Stimulated activated CD4-positive, alpha-beta T cell treated with anti-CD3 and anti-CD28 coated beads, Interleukin-15, amount 100 ng/mL, for 1 hour (primary cell): ENCODE measurements around the gene CFAP45.
"Not testable (repeated sequence)": the region's sequence is repeated elsewhere in the genome, so short reads cannot be mapped to it uniquely, and the experiment has no call there.

Source experiments
- DNase-seq, 2 donors: peaks; one replicate each; pipeline ENCODE4 v3.0.0-alpha.2; 2020; ENCODE audit warnings: low read depth in 1 of 2, low spot score in 1 of 2

CFAP45 gene

GRCh38 chr1:159908031-159908940, 8.3 kb upstream of the CFAP45 start:
- no peak for DNase-seq

- no peak for DNase-seq
These were observed 7.0 kb upstream of the CFAP45 start for GRCh38 chr1:159906960-159907359.

GRCh38 chr1:159904036-159904435, 4.1 kb upstream of the CFAP45 start:
- not testable (repeated sequence) for DNase-seq

- DNase-seq: no peak
These were observed 2.6 kb upstream of the CFAP45 start for GRCh38 chr1:159902541-159902940.

GRCh38 chr1:159900755-159901360, 893 bp upstream of the CFAP45 start:
- DNase-seq: no peak

- not testable (repeated sequence) for DNase-seq
These were observed 331 bp downstream of the CFAP45 start for GRCh38 chr1:159899634-159900033.

GRCh38 chr1:159898527-159898926, 1.4 kb downstream of the CFAP45 start:
- DNase-seq: no peak

- DNase-seq: no peak
These were observed 2.0 kb downstream of the CFAP45 start for GRCh38 chr1:159897962-159898361.

- DNase-seq: no peak
These were observed 3.4 kb downstream of the CFAP45 start for GRCh38 chr1:159896546-159896930.

- DNase-seq: no peak
These were observed 4.0 kb downstream of the CFAP45 start for GRCh38 chr1:159895836-159896545.

GRCh38 chr1:159895286-159895685, 4.7 kb downstream of the CFAP45 start:
- no peak for DNase-seq

- no peak for DNase-seq
These were observed 7.0 kb downstream of the CFAP45 start for GRCh38 chr1:159892944-159893343.

GRCh38 chr1:159891275-159892157, 8.4 kb downstream of the CFAP45 start:
- DNase-seq: peak; percentile 47 to 58

- DNase-seq: no peak
These were observed 9.6 kb downstream of the CFAP45 start for GRCh38 chr1:159890390-159890789.

- DNase-seq: no peak
These were observed 10.1 kb downstream of the CFAP45 start for GRCh38 chr1:159889821-159890252.

GRCh38 chr1:159889202-159889601, 10.8 kb downstream of the CFAP45 start:
- no peak for DNase-seq

GRCh38 chr1:159884296-159884695, 15.7 kb downstream of the CFAP45 start:
- no peak for DNase-seq

GRCh38 chr1:159883134-159883533, 16.8 kb downstream of the CFAP45 start:
- DNase-seq: no peak

GRCh38 chr1:159882527-159882862, 17.5 kb downstream of the CFAP45 start:
- no peak for DNase-seq

- no peak for DNase-seq
These were observed 18.1 kb downstream of the CFAP45 start for GRCh38 chr1:159881622-159882526.
